MM.1S (cell line): ENCODE data around the gene HOXB6.

Source experiments
- DNase-seq: peaks from one replicate; pipeline ENCODE4 v3.0.0-alpha.2; 2015
- H2AFZ ChIP-seq: fragments of 300-600 bp; sonication (generic); 2 replicates; pipeline ENCODE4 v1.6.0; 2016; ENCODE audit warnings: antibody characterized with exemption, low read length
- H3F3A ChIP-seq: fragments of 300-600 bp; sonication (generic); 2 replicates; pipeline ENCODE4 v1.6.1; 2016; ENCODE audit warnings: mild to moderate bottlenecking, antibody characterized with exemption, low read length, moderate library complexity, mixed read lengths; ENCODE audit not compliant: insufficient read depth
- H3K27ac ChIP-seq: fragments of 300-600 bp; sonication (generic); 2 replicates; pipeline ENCODE4 v1.5.1; 2016; ENCODE audit warnings: mild to moderate bottlenecking, low read length
- H3K27me3 ChIP-seq: fragments of 300-600 bp; sonication (generic); replicated peaks from 2 replicates; pipeline ENCODE4 v1.6.0; 2016; ENCODE audit warnings: low read length; ENCODE audit not compliant: insufficient read depth
- H3K36me3 ChIP-seq: fragments of 300-600 bp; sonication (generic); replicated peaks from 2 replicates; pipeline ENCODE4 v1.6.1; 2016; ENCODE audit warnings: mild to moderate bottlenecking, low read length, mixed read lengths; ENCODE audit not compliant: insufficient read depth
- H3K4me1 ChIP-seq: fragments of 300-600 bp; sonication (generic); 2 replicates; pipeline ENCODE4 v1.6.1; 2016; ENCODE audit warnings: low read length, mixed read lengths
- H3K4me2 ChIP-seq: fragments of 300-600 bp; sonication (generic); 2 replicates; pipeline ENCODE4 v1.6.0; 2016; ENCODE audit warnings: low read depth, low read length
- H3K4me3 ChIP-seq: fragments of 300-600 bp; sonication (generic); 2 replicates; pipeline ENCODE4 v1.5.1; 2016; ENCODE audit warnings: low read length, mixed read lengths
- H3K79me2 ChIP-seq: fragments of 300-600 bp; sonication (generic); 2 replicates; pipeline ENCODE4 v1.6.1; 2016; ENCODE audit warnings: mixed run types, low read length, mixed read lengths
- H3K9ac ChIP-seq: fragments of 300-600 bp; sonication (generic); 2 replicates; pipeline ENCODE4 v1.6.1; 2016; ENCODE audit warnings: low read length, mixed read lengths
- H3K9me2 ChIP-seq: fragments of 300-600 bp; sonication (generic); replicated peaks from 2 replicates; pipeline ENCODE4 v1.6.1; 2016; ENCODE audit warnings: mild to moderate bottlenecking, low read length, mixed read lengths; ENCODE audit not compliant: insufficient read depth
- H3K9me3 ChIP-seq: fragments of 300-600 bp; sonication (generic); replicated peaks from 2 replicates; pipeline ENCODE4 v1.6.1; 2016; ENCODE audit warnings: mild to moderate bottlenecking, low read length, mixed read lengths; ENCODE audit not compliant: insufficient read depth
- H4K20me1 ChIP-seq: fragments of 300-600 bp; sonication (generic); 2 replicates; pipeline ENCODE4 v1.6.1; 2016; ENCODE audit warnings: mild to moderate bottlenecking, low read length, moderate library complexity, mixed read lengths; ENCODE audit not compliant: insufficient read depth
- CTCF ChIP-seq: fragments of 300-600 bp; sonication (generic); IDR thresholded peaks from 2 replicates; pipeline ENCODE4 v1.5.1; 2016; ENCODE audit warnings: antibody characterized with exemption, low read length, mixed read lengths
- EZH2 ChIP-seq: fragments of 300-600 bp; sonication (generic); optimal IDR thresholded peaks from 2 replicates; pipeline ENCODE3; 2017; ENCODE audit warnings: low read depth, mild to moderate bottlenecking, antibody characterized with exemption, low read length, mixed read lengths
- EZH2phosphoT487 ChIP-seq: fragments of 300-600 bp; sonication (generic); IDR thresholded peaks from 2 replicates; pipeline ENCODE4 v1.6.1; 2018; ENCODE audit warnings: antibody characterized with exemption, low read length

The HOXB6 gene

GRCh38 chr17:48547808-48548522, 56.8 kb downstream of the HOXB6 start:
- H3F3A ChIP-seq = no peaks in the 10 kb centered on the region
- no peaks in the 10 kb centered on the region for H3K79me2 ChIP-seq
- no peaks in the 10 kb centered on the region for H3K9me3 ChIP-seq
- peaks cover 2% of the 10 kb centered on the region; the same call in 1 of the 2 replicates for H3K4me1 ChIP-seq
- H3K9me2 ChIP-seq = no peaks in the 10 kb centered on the region
- no peak for TF ChIP-seq EZH2phosphoT487
- no peak for TF ChIP-seq CTCF
- no peak for TF ChIP-seq EZH2
- no peak overlapping the region for H3K4me3 ChIP-seq
- no peak overlapping the region for H2AFZ ChIP-seq
- no peaks in the 10 kb centered on the region for H4K20me1 ChIP-seq
- DNase-seq = no peak
- no peak overlapping the region for H3K4me2 ChIP-seq
- no peak overlapping the region for H3K9ac ChIP-seq
- H3K27ac ChIP-seq = no peak overlapping the region
- H3K36me3 ChIP-seq = no peaks in the 10 kb centered on the region
- H3K27me3 ChIP-seq = peaks cover 3% of the 10 kb centered on the region

GRCh38 chr17:48546924-48547807, 57.6 kb downstream of the HOXB6 start:
- Histone ChIP-seq H3F3A (no peaks in the 10 kb centered on the region), H4K20me1 (no peaks in the 10 kb centered on the region), H3K27me3 (peaks cover 11% of the 10 kb centered on the region), H3K36me3 (no peaks in the 10 kb centered on the region), H3K27ac (no peak overlapping the region), H3K4me3 (no peak overlapping the region), H3K9me3 (no peaks in the 10 kb centered on the region), H3K4me2 (no peak overlapping the region), H3K9ac (no peak overlapping the region), H2AFZ (no peak overlapping the region), H3K79me2 (no peaks in the 10 kb centered on the region), H3K9me2 (no peaks in the 10 kb centered on the region), H3K4me1 (peaks cover 5% of the 10 kb centered on the region; the same call in 1 of the 2 replicates)
- no peak for TF ChIP-seq CTCF
- no peak for TF ChIP-seq EZH2phosphoT487
- no peak for TF ChIP-seq EZH2
- DNase-seq = no peak

GRCh38 chr17:48546137-48546923, 58.5 kb downstream of the HOXB6 start:
- no peak overlapping the region for H3K4me3 ChIP-seq
- peaks cover 5% of the 10 kb centered on the region; the same call in 1 of the 2 replicates for H3K4me1 ChIP-seq
- H4K20me1 ChIP-seq = no peaks in the 10 kb centered on the region
- H3K9me3 ChIP-seq = no peaks in the 10 kb centered on the region
- no peaks in the 10 kb centered on the region for H3K36me3 ChIP-seq
- TF ChIP-seq EZH2 (no peak), EZH2phosphoT487 (no peak)
- H3K27me3 ChIP-seq = peaks cover 16% of the 10 kb centered on the region
- no peaks in the 10 kb centered on the region for H3K9me2 ChIP-seq
- no peak for DNase-seq
- H3K79me2 ChIP-seq = no peaks in the 10 kb centered on the region
- H3F3A ChIP-seq = no peaks in the 10 kb centered on the region
- H3K9ac ChIP-seq = no peak overlapping the region
- no peak overlapping the region for H3K4me2 ChIP-seq
- H3K27ac ChIP-seq = no peak overlapping the region
- H2AFZ ChIP-seq = no peak overlapping the region
